Measurements from ENCODE around the gene GTF2E1. TPM values are rescaled to one million over a fixed set of nuclear protein-coding genes. Genes with fewer than 3 reads are reported as not detected.

The GTF2E1 gene
- total RNA-seq, 1 donor from 2014 or later = 31.2 TPM

- no peak for DNase-seq (ENCODE audit: low spot score, unreplicated experiment)
- H3K4me3 Mint-ChIP-seq (ENCODE audit: low read depth) = no peak overlapping the region
- H3K27me3 Mint-ChIP-seq = no peaks in the 10 kb centered on the region
- peaks cover 7% of the 10 kb centered on the region for H3K36me3 Mint-ChIP-seq (ENCODE audit: insufficient read depth)
- H3K27ac Mint-ChIP-seq = no peak overlapping the region
- H3K4me1 Mint-ChIP-seq (ENCODE audit: low read depth) = peaks cover 37% of the 10 kb centered on the region
- peaks cover 4% of the 10 kb centered on the region for H3K9me3 Mint-ChIP-seq (ENCODE audit: low read depth)
- TF ChIP-seq CTCF (IDR thresholded peaks at IDR 0.05; ENCODE audit: unreplicated experiment) = no peak
Measured at GRCh38 chr3:120765830-120766493, 23.4 kb downstream of the GTF2E1 start.

GRCh38 chr3:120766576-120766975 lies 24.0 kb downstream of the GTF2E1 start:
- DNase-seq (ENCODE audit: low spot score, unreplicated experiment) = no peak
- H3K9me3 Mint-ChIP-seq (ENCODE audit: low read depth) = no peaks in the 10 kb centered on the region
- H3K27me3 Mint-ChIP-seq = no peaks in the 10 kb centered on the region
- TF ChIP-seq CTCF (IDR thresholded peaks at IDR 0.05; ENCODE audit: unreplicated experiment) = no peak
- peak overlapping the region; percentile 12 for H3K27ac Mint-ChIP-seq
- no peak overlapping the region for H3K4me3 Mint-ChIP-seq (ENCODE audit: low read depth)
- H3K36me3 Mint-ChIP-seq (ENCODE audit: insufficient read depth) = peaks cover 2% of the 10 kb centered on the region
- H3K4me1 Mint-ChIP-seq (ENCODE audit: low read depth) = peaks cover 31% of the 10 kb centered on the region

- no peaks in the 10 kb centered on the region for H3K9me3 Mint-ChIP-seq (ENCODE audit: low read depth)
- H3K36me3 Mint-ChIP-seq (ENCODE audit: insufficient read depth) = peaks cover under 1% of the 10 kb centered on the region
- no peak for TF ChIP-seq CTCF (IDR thresholded peaks at IDR 0.05; ENCODE audit: unreplicated experiment)
- no peak overlapping the region for H3K27ac Mint-ChIP-seq
- peaks cover 28% of the 10 kb centered on the region for H3K4me1 Mint-ChIP-seq (ENCODE audit: low read depth)
- no peak overlapping the region for H3K4me3 Mint-ChIP-seq (ENCODE audit: low read depth)
- H3K27me3 Mint-ChIP-seq = no peaks in the 10 kb centered on the region
- no peak for DNase-seq (ENCODE audit: low spot score, unreplicated experiment)
Measured at GRCh38 chr3:120767106-120767505, 24.6 kb downstream of the GTF2E1 start.

- Mint-ChIP-seq H3K4me1 (ENCODE audit: low read depth) (peaks cover 21% of the 10 kb centered on the region), H3K27me3 (no peaks in the 10 kb centered on the region), H3K36me3 (ENCODE audit: insufficient read depth) (peaks cover 4% of the 10 kb centered on the region), H3K9me3 (ENCODE audit: low read depth) (no peaks in the 10 kb centered on the region), H3K27ac (no peak overlapping the region), H3K4me3 (ENCODE audit: low read depth) (no peak overlapping the region)
- no peak for TF ChIP-seq CTCF (IDR thresholded peaks at IDR 0.05; ENCODE audit: unreplicated experiment)
- DNase-seq (ENCODE audit: low spot score, unreplicated experiment) = no peak
Measured at GRCh38 chr3:120769436-120769835, 26.9 kb downstream of the GTF2E1 start.

GRCh38 chr3:120770891-120771290 lies 28.3 kb downstream of the GTF2E1 start:
- Mint-ChIP-seq H3K9me3 (ENCODE audit: low read depth) (no peaks in the 10 kb centered on the region), H3K27me3 (no peaks in the 10 kb centered on the region), H3K4me1 (ENCODE audit: low read depth) (peaks cover 15% of the 10 kb centered on the region), H3K27ac (no peak overlapping the region), H3K36me3 (ENCODE audit: insufficient read depth) (peaks cover 4% of the 10 kb centered on the region), H3K4me3 (ENCODE audit: low read depth) (no peak overlapping the region)
- no peak for TF ChIP-seq CTCF (IDR thresholded peaks at IDR 0.05; ENCODE audit: unreplicated experiment)
- no peak for DNase-seq (ENCODE audit: low spot score, unreplicated experiment)

All from progenitor cell of endocrine pancreas (in vitro differentiated cells).